ENCODE results near the gene KRT71.

Gene KRT71

DNA sequence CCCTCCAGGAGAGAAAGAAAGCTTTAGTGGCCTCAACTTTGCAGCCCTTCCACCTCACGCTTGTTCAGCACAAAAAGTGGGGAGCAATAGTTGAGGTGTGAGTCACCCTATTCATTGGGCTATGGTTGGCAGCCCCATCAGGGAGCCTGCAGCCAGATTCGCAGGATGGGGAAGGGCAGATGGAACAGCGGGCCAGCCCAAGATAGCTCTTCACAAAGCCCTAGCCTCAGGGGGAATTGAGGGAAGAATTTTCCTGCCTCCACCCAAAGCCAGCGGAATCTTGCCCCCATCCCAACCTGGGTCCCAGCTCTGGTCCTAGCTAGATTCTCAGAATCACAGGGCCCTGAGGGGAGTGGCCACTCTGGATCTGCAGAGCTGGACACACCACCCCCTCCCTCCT lies 29.1 kb downstream of the KRT71 start:
- H3K4me3 ChIP-seq (ENCODE audit: control insufficient read depth in 1 of 7, extremely low read depth in 1 of 7, insufficient read depth in 4 of 7, low read depth in 2 of 7, low read length in 6 of 7) = no peak overlapping the region
- DNase-seq = no peak
- no peak overlapping the region for H3K27ac ChIP-seq (ENCODE audit: insufficient read depth in 1 of 2, low read depth in 1 of 2, low read length in 2 of 2, poor library complexity in 1 of 2, severe bottlenecking in 2 of 2)
- CTCF ChIA-PET = interaction anchor here (0.9 kb wide), 1 partner anchor 8 kb away, joined by 3 read pairs; no protein-coding TSS in a partner anchor
- H3K4me1 ChIP-seq (ENCODE audit: control extremely low read depth in 1 of 4, control insufficient read depth in 4 of 4, insufficient read depth in 4 of 4, low read length in 3 of 4) = no peaks in the 10 kb centered on the region
- H3K36me3 ChIP-seq (ENCODE audit: control insufficient read depth in 4 of 4, insufficient read depth in 4 of 4, low read length in 3 of 4) = no peaks in the 10 kb centered on the region
- H3K27me3 ChIP-seq (replicated peaks in 2 of 5; ENCODE audit: control insufficient read depth in 4 of 5, insufficient read depth in 5 of 5, low read length in 4 of 5) = peaks cover 0 to 15% (median 5%) of the 10 kb centered on the region in 5 experiments
- H3K9me3 ChIP-seq (ENCODE audit: control extremely low read depth in 1 of 5, control insufficient read depth in 4 of 5, insufficient read depth in 2 of 5, low read depth in 1 of 5, low read length in 4 of 5) = no peaks in the 10 kb centered on the region
- WGBS (ENCODE audit: insufficient coverage) = 95% methylated on average over 2 of the region's 4 CpGs
- POLR2A ChIA-PET = no interaction called here

GRCh38 chr12:52522346-52523011 lies 30.5 kb downstream of the KRT71 start:
- Histone ChIP-seq H3K4me3 (ENCODE audit: control insufficient read depth in 1 of 7, extremely low read depth in 1 of 7, insufficient read depth in 4 of 7, low read depth in 2 of 7, low read length in 6 of 7) (no peak overlapping the region), H3K36me3 (ENCODE audit: control insufficient read depth in 4 of 4, insufficient read depth in 4 of 4, low read length in 3 of 4) (no peaks in the 10 kb centered on the region), H3K9me3 (ENCODE audit: control extremely low read depth in 1 of 5, control insufficient read depth in 4 of 5, insufficient read depth in 2 of 5, low read depth in 1 of 5, low read length in 4 of 5) (no peaks in the 10 kb centered on the region), H3K27ac (ENCODE audit: insufficient read depth in 1 of 2, low read depth in 1 of 2, low read length in 2 of 2, poor library complexity in 1 of 2, severe bottlenecking in 2 of 2) (no peak overlapping the region), H3K27me3 (replicated peaks in 2 of 5; ENCODE audit: control insufficient read depth in 4 of 5, insufficient read depth in 5 of 5, low read length in 4 of 5) (peaks cover 0 to 15% (median 6%) of the 10 kb centered on the region in 5 experiments), H3K4me1 (ENCODE audit: control extremely low read depth in 1 of 4, control insufficient read depth in 4 of 4, insufficient read depth in 4 of 4, low read length in 3 of 4) (no peaks in the 10 kb centered on the region)
- POLR2A ChIA-PET = no interaction called here
- WGBS (ENCODE audit: insufficient coverage) = 90% methylated on average over 7 of the region's 10 CpGs
- CTCF ChIA-PET = interaction anchor here (1.0 to 1.6 kb wide), 3 partner anchors 10 to 131 kb away, joined by 3 to 4 read pairs (median 3); no protein-coding TSS in a partner anchor
- no peak for DNase-seq

DNA sequence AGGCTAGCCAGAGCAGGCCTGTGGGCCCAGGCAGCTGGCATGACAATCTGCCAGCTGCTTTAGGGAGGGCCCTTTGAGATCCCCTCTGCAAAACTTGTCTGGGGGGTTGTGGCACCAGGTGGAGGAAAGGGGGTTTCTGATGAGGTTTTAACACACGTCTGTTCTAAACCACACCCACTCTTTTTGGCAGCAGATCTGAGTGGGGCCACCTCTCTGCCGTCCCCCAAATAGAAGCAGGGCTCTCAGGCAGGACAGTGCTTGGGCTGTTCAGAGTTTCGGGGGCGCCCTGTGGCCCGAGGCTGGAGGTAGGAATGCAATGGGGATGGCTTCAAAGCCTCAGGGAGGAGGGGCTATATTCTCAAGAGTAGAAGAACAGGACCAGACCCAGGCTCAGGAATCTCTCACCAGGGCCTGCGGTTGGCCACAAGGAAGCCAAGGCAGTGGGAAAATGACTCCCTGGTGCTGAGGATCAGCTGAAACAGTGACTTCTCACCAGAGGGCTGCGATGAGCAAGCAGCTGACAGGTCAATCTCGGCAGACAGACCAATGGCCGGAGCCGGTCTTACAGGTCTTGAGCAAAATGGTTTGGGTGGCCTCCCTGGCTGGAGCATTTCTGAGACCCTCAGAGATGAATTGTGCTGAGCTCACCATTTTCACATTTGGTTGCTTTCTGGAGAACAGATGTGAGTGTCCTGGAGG lies 31.2 kb downstream of the KRT71 start:
- no peak for DNase-seq
- CTCF ChIA-PET = interaction anchor here (0.6 to 1.6 kb wide), 3 partner anchors 15 to 131 kb away, joined by 3 to 4 read pairs (median 4); no protein-coding TSS in a partner anchor
- no peaks in the 10 kb centered on the region for H3K9me3 ChIP-seq (ENCODE audit: control extremely low read depth in 1 of 5, control insufficient read depth in 4 of 5, insufficient read depth in 2 of 5, low read depth in 1 of 5, low read length in 4 of 5)
- H3K36me3 ChIP-seq (ENCODE audit: control insufficient read depth in 4 of 4, insufficient read depth in 4 of 4, low read length in 3 of 4) = no peaks in the 10 kb centered on the region
- WGBS (ENCODE audit: insufficient coverage) = 85% methylated on average over 10 of the region's 10 CpGs
- POLR2A ChIA-PET = no interaction called here
- no peaks in the 10 kb centered on the region for H3K4me1 ChIP-seq (ENCODE audit: control extremely low read depth in 1 of 4, control insufficient read depth in 4 of 4, insufficient read depth in 4 of 4, low read length in 3 of 4)
- no peak overlapping the region for H3K27ac ChIP-seq (ENCODE audit: insufficient read depth in 1 of 2, low read depth in 1 of 2, low read length in 2 of 2, poor library complexity in 1 of 2, severe bottlenecking in 2 of 2)
- peaks cover 0 to 15% (median 6%) of the 10 kb centered on the region in 5 experiments for H3K27me3 ChIP-seq (replicated peaks in 2 of 5; ENCODE audit: control insufficient read depth in 4 of 5, insufficient read depth in 5 of 5, low read length in 4 of 5)
- no peak overlapping the region for H3K4me3 ChIP-seq (ENCODE audit: control insufficient read depth in 1 of 7, extremely low read depth in 1 of 7, insufficient read depth in 4 of 7, low read depth in 2 of 7, low read length in 6 of 7)

DNA sequence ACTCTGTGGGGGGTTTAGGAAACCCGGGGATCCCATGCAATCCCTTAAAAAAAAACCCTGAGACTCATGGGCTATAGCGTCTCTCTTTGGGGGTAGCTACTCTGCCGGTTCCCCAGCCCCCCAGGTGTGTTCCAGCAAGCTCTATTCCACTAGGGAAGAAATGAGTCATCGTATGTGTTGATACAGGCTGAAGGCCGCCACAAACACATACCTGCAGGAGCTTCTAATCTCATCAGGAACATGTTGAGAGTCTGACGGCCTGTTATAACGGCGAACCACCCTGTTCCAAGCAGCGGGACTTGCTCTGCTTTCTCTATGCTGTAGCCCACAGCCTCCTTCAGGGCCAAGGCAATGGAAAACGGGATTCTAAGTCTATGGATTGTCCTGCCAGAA lies 31.8 kb downstream of the KRT71 start:
- no peak for DNase-seq
- ChIA-PET POLR2A (no interaction called here), CTCF (interaction anchor here (0.6 to 1.6 kb wide), 3 partner anchors 14 to 130 kb away, joined by 4 read pairs; no protein-coding TSS in a partner anchor)
- no peaks in the 10 kb centered on the region for H3K4me1 ChIP-seq (ENCODE audit: control extremely low read depth in 1 of 4, control insufficient read depth in 4 of 4, insufficient read depth in 4 of 4, low read length in 3 of 4)
- WGBS (ENCODE audit: insufficient coverage) = 92% methylated on average over 9 of the region's 10 CpGs
- H3K36me3 ChIP-seq (ENCODE audit: control insufficient read depth in 4 of 4, insufficient read depth in 4 of 4, low read length in 3 of 4) = no peaks in the 10 kb centered on the region
- H3K27me3 ChIP-seq (replicated peaks in 2 of 5; ENCODE audit: control insufficient read depth in 4 of 5, insufficient read depth in 5 of 5, low read length in 4 of 5) = peaks cover 0 to 18% (median 4%) of the 10 kb centered on the region in 5 experiments
- H3K27ac ChIP-seq (ENCODE audit: insufficient read depth in 1 of 2, low read depth in 1 of 2, low read length in 2 of 2, poor library complexity in 1 of 2, severe bottlenecking in 2 of 2) = no peak overlapping the region
- H3K4me3 ChIP-seq (ENCODE audit: control insufficient read depth in 1 of 7, extremely low read depth in 1 of 7, insufficient read depth in 4 of 7, low read depth in 2 of 7, low read length in 6 of 7) = no peak overlapping the region
- no peaks in the 10 kb centered on the region for H3K9me3 ChIP-seq (ENCODE audit: control extremely low read depth in 1 of 5, control insufficient read depth in 4 of 5, insufficient read depth in 2 of 5, low read depth in 1 of 5, low read length in 4 of 5)

DNA sequence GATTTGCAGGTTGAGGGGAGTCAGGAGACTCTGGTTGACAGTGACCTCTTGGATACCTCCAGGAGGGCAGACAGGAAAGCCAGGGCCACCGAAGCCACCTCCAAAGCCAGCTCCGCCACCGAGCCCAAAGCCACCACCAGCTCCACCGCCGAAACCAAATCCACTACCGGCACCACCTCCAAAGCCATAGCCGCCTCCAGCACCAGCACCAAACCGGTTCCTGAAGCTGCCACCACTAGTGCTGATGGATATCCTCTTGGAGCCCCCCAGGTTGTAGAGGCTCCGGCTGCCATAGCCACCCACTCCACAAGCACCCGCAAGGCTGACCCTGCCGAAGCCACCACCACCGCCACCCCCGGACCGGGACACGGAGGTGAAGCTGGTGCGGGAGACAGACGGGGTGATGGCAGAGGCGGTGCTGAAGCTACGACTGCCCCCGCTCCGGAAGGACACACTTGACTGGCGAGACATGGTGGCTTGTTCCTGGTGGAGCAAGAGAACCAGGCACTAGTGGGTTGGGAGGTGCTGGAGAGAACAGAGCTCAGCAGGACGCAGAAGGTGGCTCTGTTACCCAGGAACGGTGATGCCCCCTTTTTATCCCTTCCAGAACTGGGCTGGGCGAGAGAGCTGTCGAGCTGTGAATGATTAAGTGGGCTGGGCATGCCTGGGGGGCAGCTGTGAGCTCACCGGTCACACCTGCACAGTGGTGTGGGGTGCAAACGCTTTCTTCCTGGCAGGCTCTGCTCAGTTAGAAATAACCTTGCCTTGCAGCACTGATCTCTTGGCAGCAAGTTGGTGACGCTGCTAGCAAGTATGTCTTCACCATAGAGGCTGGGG lies 32.9 kb downstream of the KRT71 start, which contains the start of gene KRT5:
Gene KRT5 (minus strand): TSS at position 569 of the 837 bp plus-strand sequence. CDS start 98 bp downstream, at position 471.
- H3K4me1 ChIP-seq (ENCODE audit: control extremely low read depth in 1 of 4, control insufficient read depth in 4 of 4, insufficient read depth in 4 of 4, low read length in 3 of 4) = no peaks in the 10 kb centered on the region
- H3K27ac ChIP-seq (ENCODE audit: insufficient read depth in 1 of 2, low read depth in 1 of 2, low read length in 2 of 2, poor library complexity in 1 of 2, severe bottlenecking in 2 of 2) = no peak within 1 kb of the TSS
- ChIA-PET CTCF (no interaction called here), POLR2A (no interaction called here)
- H3K4me3 ChIP-seq (ENCODE audit: control insufficient read depth in 1 of 7, extremely low read depth in 1 of 7, insufficient read depth in 4 of 7, low read depth in 2 of 7, low read length in 6 of 7) = no peak within 1 kb of the TSS
- peaks cover 0 to 18% (median 6%) of the 10 kb centered on the region in 5 experiments for H3K27me3 ChIP-seq (replicated peaks in 2 of 5; ENCODE audit: control insufficient read depth in 4 of 5, insufficient read depth in 5 of 5, low read length in 4 of 5)
- no peaks in the 10 kb centered on the region for H3K36me3 ChIP-seq (ENCODE audit: control insufficient read depth in 4 of 4, insufficient read depth in 4 of 4, low read length in 3 of 4)
- no peaks in the 10 kb centered on the region for H3K9me3 ChIP-seq (ENCODE audit: control extremely low read depth in 1 of 5, control insufficient read depth in 4 of 5, insufficient read depth in 2 of 5, low read depth in 1 of 5, low read length in 4 of 5)
- no peak for DNase-seq
- 94% methylated on average over 29 of the region's 29 CpGs for WGBS (ENCODE audit: insufficient coverage)

GRCh38 chr12:52519387-52519703 lies 33.6 kb downstream of the KRT71 start:
- CTCF ChIA-PET = no interaction called here
- Histone ChIP-seq H3K36me3 (ENCODE audit: control insufficient read depth in 4 of 4, insufficient read depth in 4 of 4, low read length in 3 of 4) (no peaks in the 10 kb centered on the region), H3K9me3 (ENCODE audit: control extremely low read depth in 1 of 5, control insufficient read depth in 4 of 5, insufficient read depth in 2 of 5, low read depth in 1 of 5, low read length in 4 of 5) (no peaks in the 10 kb centered on the region), H3K4me1 (ENCODE audit: control extremely low read depth in 1 of 4, control insufficient read depth in 4 of 4, insufficient read depth in 4 of 4, low read length in 3 of 4) (no peaks in the 10 kb centered on the region), H3K27me3 (replicated peaks in 2 of 5; ENCODE audit: control insufficient read depth in 4 of 5, insufficient read depth in 5 of 5, low read length in 4 of 5) (peaks cover 0 to 18% (median 7%) of the 10 kb centered on the region in 5 experiments), H3K4me3 (ENCODE audit: control insufficient read depth in 1 of 7, extremely low read depth in 1 of 7, insufficient read depth in 4 of 7, low read depth in 2 of 7, low read length in 6 of 7) (no peak overlapping the region), H3K27ac (ENCODE audit: insufficient read depth in 1 of 2, low read depth in 1 of 2, low read length in 2 of 2, poor library complexity in 1 of 2, severe bottlenecking in 2 of 2) (no peak overlapping the region)
- 97% methylated on average over 3 of the region's 3 CpGs for WGBS (ENCODE audit: insufficient coverage)
- no peak for DNase-seq
- POLR2A ChIA-PET = no interaction called here

Measured in common myeloid progenitor, CD34-positive (primary cell).